ENCODE data around the gene SH3GL3.

Gene SH3GL3

GRCh38 chr15:83462953-83463433 lies 15.9 kb downstream of the SH3GL3 start:
- DNase-seq: no peak

- DNase-seq: no peak
Observed at GRCh38 chr15:83470887-83471286, 23.7 kb downstream of the SH3GL3 start.

GRCh38 chr15:83471307-83471866 lies 24.2 kb downstream of the SH3GL3 start:
- no peak for DNase-seq

- no peak for DNase-seq
Observed at GRCh38 chr15:83472151-83472550, 25.0 kb downstream of the SH3GL3 start.

- no peak for DNase-seq
Observed at GRCh38 chr15:83472797-83473196, 25.7 kb downstream of the SH3GL3 start.

- DNase-seq: no peak
Observed at GRCh38 chr15:83474578-83474977, 27.4 kb downstream of the SH3GL3 start.

GRCh38 chr15:83475551-83475950 lies 28.4 kb downstream of the SH3GL3 start:
- no peak for DNase-seq

- no peak for DNase-seq
Observed at GRCh38 chr15:83476066-83476465, 28.9 kb downstream of the SH3GL3 start.

GRCh38 chr15:83476708-83477107 lies 29.6 kb downstream of the SH3GL3 start:
- DNase-seq: no peak

GRCh38 chr15:83477172-83477807 lies 30.1 kb downstream of the SH3GL3 start:
- DNase-seq: peak; percentile 31

GRCh38 chr15:83477808-83478537 lies 30.8 kb downstream of the SH3GL3 start:
- DNase-seq: no peak

GRCh38 chr15:83483612-83484011 lies 36.5 kb downstream of the SH3GL3 start:
- DNase-seq: no peak

GRCh38 chr15:83484636-83485035 lies 37.5 kb downstream of the SH3GL3 start:
- DNase-seq: no peak

GRCh38 chr15:83486363-83486762 lies 39.2 kb downstream of the SH3GL3 start:
- no peak for DNase-seq

- DNase-seq: no peak
Observed at GRCh38 chr15:83487519-83487918, 40.4 kb downstream of the SH3GL3 start.

- DNase-seq: no peak
Observed at GRCh38 chr15:83489690-83490089, 42.5 kb downstream of the SH3GL3 start.

GRCh38 chr15:83491486-83491885 lies 44.3 kb downstream of the SH3GL3 start:
- no peak for DNase-seq

GRCh38 chr15:83496766-83497165 lies 49.6 kb downstream of the SH3GL3 start:
- no peak for DNase-seq

GRCh38 chr15:83498374-83498773 lies 51.2 kb downstream of the SH3GL3 start:
- no peak for DNase-seq

GRCh38 chr15:83498801-83499200 lies 51.7 kb downstream of the SH3GL3 start:
- no peak for DNase-seq

GRCh38 chr15:83499476-83499875 lies 52.3 kb downstream of the SH3GL3 start:
- no peak for DNase-seq

- no peak for DNase-seq
Observed at GRCh38 chr15:83503595-83504364, 56.6 kb downstream of the SH3GL3 start.

- DNase-seq: no peak
Observed at GRCh38 chr15:83504365-83504764, 57.2 kb downstream of the SH3GL3 start.
